Dendritic cell treated with granulocyte-macrophage colony-stimulating factor and Interleukin-4, amounts not matched to agents 40 ng/mL and 50 ng/mL, for 4 days (primary cell): ENCODE measurements around the gene KRTAP3-3.
"Not testable (repeated sequence)": the region's sequence is repeated elsewhere in the genome, so short reads cannot be mapped to it uniquely, and the experiment has no call there.

Experiments used
- H3K27ac Mint-ChIP-seq: one replicate; pipeline ENCODE4 v1.8.0; 2022; ENCODE audit warnings: mild to moderate bottlenecking, mixed read lengths
- H3K27me3 Mint-ChIP-seq: one replicate; pipeline ENCODE4 v1.8.0; 2022; ENCODE audit warnings: mild to moderate bottlenecking, mixed read lengths
- H3K36me3 Mint-ChIP-seq: one replicate; pipeline ENCODE4 v1.8.0; 2022; ENCODE audit warnings: low read depth, mixed read lengths
- H3K4me1 Mint-ChIP-seq: one replicate; pipeline ENCODE4 v1.8.0; 2022; ENCODE audit warnings: low read depth, mixed read lengths
- H3K4me3 Mint-ChIP-seq: one replicate; pipeline ENCODE4 v1.8.0; 2022; ENCODE audit warnings: mild to moderate bottlenecking, moderate library complexity, mixed read lengths
- H3K9me3 Mint-ChIP-seq: one replicate; pipeline ENCODE4 v1.8.0; 2022; ENCODE audit warnings: mixed read lengths
- intact Hi-C: fragments of 100-400 bp; cut with micrococcal nuclease; formaldehyde crosslinking; loops from one replicate; pipeline ENCODE4 v1.15.0; 2022

KRTAP3-3 gene

DNA sequence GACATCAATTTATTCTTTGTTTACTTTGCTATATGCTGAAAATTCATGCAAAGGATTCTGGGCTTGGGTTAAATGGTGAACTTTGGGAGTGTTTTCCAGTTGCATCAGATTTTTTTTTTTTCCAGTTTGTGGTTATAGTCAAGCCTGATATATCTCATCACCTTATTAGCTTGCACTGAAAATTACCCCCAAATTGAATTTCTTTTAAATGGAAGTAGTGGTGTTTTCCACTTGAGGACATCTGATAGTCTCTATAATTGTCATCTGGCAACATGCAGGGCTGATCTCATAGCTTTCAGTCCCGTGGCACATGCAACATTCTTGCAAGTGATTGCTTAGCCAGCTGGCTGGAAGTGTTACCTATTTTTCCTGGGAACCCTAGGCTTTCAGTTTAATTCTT, 19.6 kb upstream of the KRTAP3-3 start:
- Mint-ChIP-seq H3K36me3 (no peaks in the 10 kb centered on the region), H3K27ac (no peak overlapping the region), H3K4me1 (no peaks in the 10 kb centered on the region), H3K9me3 (no peaks in the 10 kb centered on the region), H3K4me3 (no peak overlapping the region), H3K27me3 (peaks cover 2% of the 10 kb centered on the region)
- intact Hi-C loops: no loop called here

DNA sequence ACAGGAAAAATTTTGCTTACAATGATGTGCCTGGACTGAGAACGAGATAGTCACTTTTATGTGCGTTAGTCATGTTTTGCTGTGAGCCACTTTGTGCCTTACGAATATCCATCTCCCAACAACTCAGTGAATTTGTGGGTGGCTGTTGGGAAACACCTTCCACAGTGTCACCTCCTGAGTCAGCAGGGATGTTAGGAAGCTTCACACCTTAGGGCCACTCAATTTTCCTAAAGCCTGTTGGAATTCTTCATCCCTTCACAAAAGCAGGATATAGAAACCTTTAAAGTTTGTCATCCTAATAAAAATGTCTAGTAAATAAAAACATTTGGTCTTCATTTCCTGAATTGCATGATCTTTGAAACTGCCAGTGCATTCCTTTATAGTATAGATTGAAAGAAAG, 19.2 kb upstream of the KRTAP3-3 start:
- H3K4me1 Mint-ChIP-seq: no peaks in the 10 kb centered on the region
- H3K4me3 Mint-ChIP-seq: no peak overlapping the region
- intact Hi-C loops: no loop called here
- H3K36me3 Mint-ChIP-seq: no peaks in the 10 kb centered on the region
- H3K9me3 Mint-ChIP-seq: no peaks in the 10 kb centered on the region
- H3K27me3 Mint-ChIP-seq: peaks cover 2% of the 10 kb centered on the region
- H3K27ac Mint-ChIP-seq: no peak overlapping the region

DNA sequence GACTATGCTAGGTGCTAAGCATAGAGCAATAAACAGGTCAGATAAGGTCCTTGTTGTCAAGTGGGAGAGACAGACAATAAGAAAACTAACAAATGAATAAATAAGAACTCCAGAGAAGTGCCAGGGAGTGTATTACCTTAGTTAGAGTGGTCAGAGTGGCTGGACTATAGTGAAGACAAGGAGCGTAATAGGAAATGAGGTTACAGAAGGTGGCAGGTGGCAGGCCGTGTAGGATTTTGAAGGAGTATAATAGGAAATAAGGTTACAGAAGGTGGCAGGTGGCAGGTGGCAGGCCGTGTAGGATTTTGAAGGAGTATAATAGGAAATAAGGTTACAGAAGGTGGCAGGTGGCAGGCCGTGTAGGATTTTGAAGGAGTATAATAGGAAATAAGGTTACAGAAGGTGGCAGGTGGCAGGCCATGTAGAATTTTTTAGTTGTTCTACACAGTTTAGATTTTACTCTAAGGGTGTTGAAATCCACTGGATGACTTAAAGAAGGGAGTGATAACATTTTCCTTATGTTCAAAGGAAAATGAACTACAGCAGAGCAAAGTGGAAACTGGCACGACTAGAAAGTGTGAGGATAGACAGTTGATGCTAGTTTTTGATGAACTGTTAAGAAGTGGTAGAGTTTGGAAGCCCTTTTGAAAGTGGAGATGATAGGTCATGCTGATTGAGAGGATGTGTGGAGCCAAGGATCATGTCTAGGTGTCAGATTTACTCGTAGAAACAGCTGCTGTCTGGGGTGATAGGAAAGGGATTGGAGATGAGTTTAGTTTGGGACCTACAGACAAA, 18.6 kb upstream of the KRTAP3-3 start:
- intact Hi-C loops: no loop called here
- Mint-ChIP-seq H3K4me3 (no peak overlapping the region), H3K27me3 (peaks cover 2% of the 10 kb centered on the region), H3K9me3 (no peaks in the 10 kb centered on the region), H3K36me3 (no peaks in the 10 kb centered on the region), H3K4me1 (no peaks in the 10 kb centered on the region), H3K27ac (no peak overlapping the region)

DNA sequence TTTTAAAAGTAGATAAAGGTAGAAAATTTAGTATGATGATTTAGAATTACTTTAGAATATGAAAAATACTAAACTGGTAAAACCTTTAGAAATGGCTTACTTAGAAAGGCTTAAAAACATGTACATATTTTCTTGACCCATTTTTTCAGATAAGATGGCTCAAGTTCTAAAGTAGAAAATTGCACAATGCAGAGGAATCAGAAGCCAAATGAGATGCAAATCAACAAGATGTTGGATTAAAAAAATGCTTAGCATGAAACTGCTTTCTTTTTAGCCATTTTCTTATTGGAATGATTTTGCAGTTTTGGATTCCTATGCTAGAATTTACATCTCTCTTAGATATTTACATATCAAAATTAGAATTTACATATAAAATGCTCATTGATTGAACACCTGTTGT, 16.5 kb upstream of the KRTAP3-3 start:
- Mint-ChIP-seq H3K27ac (no peak overlapping the region), H3K4me1 (no peaks in the 10 kb centered on the region), H3K4me3 (no peak overlapping the region), H3K9me3 (no peaks in the 10 kb centered on the region), H3K36me3 (no peaks in the 10 kb centered on the region), H3K27me3 (peaks cover 2% of the 10 kb centered on the region)
- intact Hi-C loops: no loop called here

DNA sequence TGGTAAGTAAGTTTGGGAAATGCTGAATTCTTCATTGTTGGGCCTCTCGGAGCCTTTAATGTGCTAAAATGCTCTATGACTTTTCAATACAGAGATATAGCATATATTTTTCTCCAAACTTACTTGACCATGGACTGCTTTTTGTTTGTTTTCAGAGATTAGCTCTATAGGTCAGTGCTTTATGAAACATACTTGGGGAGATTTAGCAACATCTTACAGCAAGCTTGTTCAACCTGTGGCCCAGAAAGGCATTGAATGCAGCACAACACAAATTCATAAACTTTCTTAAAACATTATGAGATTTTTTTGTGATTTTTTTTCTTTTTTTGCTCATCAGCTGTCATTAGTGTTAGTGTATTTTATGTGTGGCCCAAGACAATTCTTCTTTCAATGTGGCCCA, 16.0 kb upstream of the KRTAP3-3 start:
- Mint-ChIP-seq H3K9me3 (no peaks in the 10 kb centered on the region), H3K27me3 (peaks cover 2% of the 10 kb centered on the region), H3K36me3 (no peaks in the 10 kb centered on the region), H3K4me1 (no peaks in the 10 kb centered on the region), H3K27ac (no peak overlapping the region), H3K4me3 (no peak overlapping the region)
- intact Hi-C loops: no loop called here

DNA sequence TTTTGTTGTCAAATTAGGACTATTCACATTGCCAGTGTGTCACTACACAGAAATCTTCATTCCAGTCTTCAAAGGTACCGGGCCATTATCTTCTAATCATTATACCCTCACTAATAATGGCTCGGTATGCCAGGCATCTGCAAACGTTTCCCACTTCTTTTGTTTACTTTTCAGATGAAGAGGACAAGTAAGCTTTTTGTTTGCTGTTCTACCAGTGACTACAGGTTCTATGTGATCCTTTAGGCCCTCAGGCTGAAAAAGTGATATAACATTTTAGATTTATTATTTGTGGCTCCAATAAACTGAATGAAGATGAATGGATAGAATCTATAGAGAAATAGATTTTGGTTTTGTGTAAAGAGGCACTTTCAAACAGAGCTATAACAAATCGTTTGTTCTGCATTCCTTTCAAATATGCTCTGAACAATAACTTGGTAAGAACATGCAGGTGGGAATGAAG, 15.4 kb upstream of the KRTAP3-3 start:
- no peak overlapping the region for H3K27ac Mint-ChIP-seq
- H3K9me3 Mint-ChIP-seq: no peaks in the 10 kb centered on the region
- intact Hi-C loops: no loop called here
- no peaks in the 10 kb centered on the region for H3K36me3 Mint-ChIP-seq
- H3K4me1 Mint-ChIP-seq: no peaks in the 10 kb centered on the region
- no peak overlapping the region for H3K4me3 Mint-ChIP-seq
- H3K27me3 Mint-ChIP-seq: peaks cover 2% of the 10 kb centered on the region

DNA sequence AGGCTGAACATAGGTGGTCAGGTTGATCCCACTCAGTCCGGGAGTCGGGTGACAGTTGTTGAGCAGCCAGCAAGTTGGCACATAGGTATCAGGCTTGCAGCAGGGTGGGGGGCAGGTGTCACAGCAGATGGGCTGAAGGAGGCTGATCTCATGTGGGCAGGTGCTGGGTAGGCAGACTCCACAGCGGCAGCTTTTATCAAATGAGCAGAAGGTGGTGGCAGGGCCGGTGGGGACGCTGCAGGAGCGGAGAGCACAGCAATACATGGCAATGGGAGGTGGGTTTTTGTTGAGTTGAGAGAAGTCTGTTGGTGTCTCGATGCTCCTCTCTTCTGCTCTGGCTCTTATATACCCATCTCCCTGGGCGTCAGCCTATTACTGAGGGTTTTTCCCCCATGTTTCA, 14.8 kb upstream of the KRTAP3-3 start, which contains the start of gene KRTAP3-1:
KRTAP3-1 (minus strand) TSS at position 318 of the 400 bp plus-strand sequence; CDS start at position 264, 54 bp downstream.
- Mint-ChIP-seq H3K4me1 (no peaks in the 10 kb centered on the region), H3K9me3 (no peaks in the 10 kb centered on the region), H3K36me3 (no peaks in the 10 kb centered on the region), H3K27ac (no peak within 1 kb of the TSS), H3K27me3 (peaks cover 2% of the 10 kb centered on the region), H3K4me3 (no peak within 1 kb of the TSS)
- intact Hi-C loops: no loop called here

DNA sequence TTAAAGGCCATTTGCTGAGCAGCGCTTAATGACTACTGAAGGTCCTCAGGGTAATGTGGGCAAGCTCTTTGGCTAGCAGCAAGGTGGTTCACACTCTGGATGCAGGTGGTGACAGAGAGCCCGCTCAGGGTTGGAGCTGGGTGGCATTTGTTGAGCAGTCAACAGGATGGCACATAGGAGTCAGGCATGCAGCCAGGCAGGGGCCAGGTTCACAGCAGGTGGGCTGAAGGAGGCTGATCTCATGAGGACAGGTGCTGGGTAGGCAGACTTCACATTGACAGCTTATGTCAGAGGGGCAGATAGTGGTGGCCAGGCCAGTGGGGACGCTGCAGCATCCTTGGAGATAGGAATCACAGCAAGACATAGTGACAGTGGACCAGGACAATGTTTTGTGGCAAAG, 10.4 kb upstream of the KRTAP3-3 start:
- Mint-ChIP-seq H3K4me1 (no peaks in the 10 kb centered on the region), H3K4me3 (no peak overlapping the region), H3K27ac (no peak overlapping the region), H3K36me3 (no peaks in the 10 kb centered on the region), H3K9me3 (no peaks in the 10 kb centered on the region), H3K27me3 (peaks cover 4% of the 10 kb centered on the region)
- intact Hi-C loops: no loop called here

DNA sequence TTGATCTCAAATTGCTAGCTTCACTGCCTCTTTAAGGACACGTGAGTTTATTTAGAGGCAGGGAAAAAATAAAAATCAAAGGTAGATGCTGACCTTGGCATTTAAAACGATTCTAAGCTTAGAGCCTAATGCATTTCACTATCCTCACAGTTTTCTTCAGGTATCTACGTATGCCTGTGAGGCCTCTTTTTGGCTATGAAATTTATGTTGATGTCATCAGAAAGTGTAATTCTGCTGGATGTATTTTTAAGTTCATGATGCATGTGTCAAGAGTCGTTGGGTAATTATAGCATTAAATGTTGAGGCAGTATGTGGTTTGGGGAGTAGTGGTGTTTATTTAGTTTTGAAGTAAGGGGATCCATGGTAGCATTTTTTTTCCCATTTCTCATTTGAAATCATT, 10.0 kb upstream of the KRTAP3-3 start:
- Mint-ChIP-seq H3K36me3 (no peaks in the 10 kb centered on the region), H3K27ac (no peak overlapping the region), H3K4me1 (no peaks in the 10 kb centered on the region), H3K9me3 (no peaks in the 10 kb centered on the region), H3K27me3 (peaks cover 6% of the 10 kb centered on the region), H3K4me3 (no peak overlapping the region)
- intact Hi-C loops: no loop called here

DNA sequence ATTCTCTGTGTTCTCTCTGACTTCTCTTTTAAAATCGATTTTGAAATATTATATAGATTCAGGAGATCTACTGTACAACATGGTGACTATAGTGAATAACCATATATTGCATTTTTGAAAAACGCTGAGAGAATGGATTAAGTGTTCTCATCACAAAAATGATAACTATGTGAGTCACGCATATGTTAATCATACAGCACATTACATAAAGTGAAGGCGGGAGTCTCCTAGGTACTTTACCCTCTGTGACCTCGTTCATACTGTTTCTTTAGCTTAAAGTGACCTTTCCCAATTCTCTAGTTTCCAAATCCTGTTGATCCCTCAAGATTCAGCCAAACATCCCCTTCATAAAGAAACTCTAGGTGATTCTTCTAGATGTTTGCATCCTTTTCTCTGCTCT, 8.8 kb upstream of the KRTAP3-3 start:
- no peaks in the 10 kb centered on the region for H3K4me1 Mint-ChIP-seq
- intact Hi-C loops: no loop called here
- H3K27ac Mint-ChIP-seq: no peak overlapping the region
- no peaks in the 10 kb centered on the region for H3K36me3 Mint-ChIP-seq
- H3K27me3 Mint-ChIP-seq: peaks cover 7% of the 10 kb centered on the region
- no peaks in the 10 kb centered on the region for H3K9me3 Mint-ChIP-seq
- H3K4me3 Mint-ChIP-seq: no peak overlapping the region

DNA sequence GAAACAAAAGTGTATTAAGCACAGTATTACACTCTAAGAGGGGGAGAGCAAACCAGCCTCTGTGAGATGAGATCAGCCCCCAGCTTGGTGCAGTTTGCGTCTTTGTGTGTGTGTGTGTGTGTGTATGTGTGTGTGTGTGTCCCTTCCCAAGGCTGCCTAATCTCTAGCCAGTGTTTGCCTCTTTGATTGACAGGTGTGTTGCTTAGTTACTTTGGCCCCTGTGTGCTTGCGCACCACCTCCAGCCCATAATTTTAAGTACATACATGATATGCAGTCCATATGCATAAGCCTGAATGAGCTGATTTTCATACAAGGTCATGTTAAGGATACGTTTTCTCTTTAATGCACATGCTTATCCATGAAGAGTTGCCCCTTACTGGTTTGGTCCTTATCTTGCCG, 7.8 kb upstream of the KRTAP3-3 start:
- intact Hi-C loops: no loop called here
- Mint-ChIP-seq H3K4me3 (no peak overlapping the region), H3K36me3 (no peaks in the 10 kb centered on the region), H3K27ac (no peak overlapping the region), H3K27me3 (peaks cover 15% of the 10 kb centered on the region), H3K4me1 (no peaks in the 10 kb centered on the region), H3K9me3 (no peaks in the 10 kb centered on the region)

DNA sequence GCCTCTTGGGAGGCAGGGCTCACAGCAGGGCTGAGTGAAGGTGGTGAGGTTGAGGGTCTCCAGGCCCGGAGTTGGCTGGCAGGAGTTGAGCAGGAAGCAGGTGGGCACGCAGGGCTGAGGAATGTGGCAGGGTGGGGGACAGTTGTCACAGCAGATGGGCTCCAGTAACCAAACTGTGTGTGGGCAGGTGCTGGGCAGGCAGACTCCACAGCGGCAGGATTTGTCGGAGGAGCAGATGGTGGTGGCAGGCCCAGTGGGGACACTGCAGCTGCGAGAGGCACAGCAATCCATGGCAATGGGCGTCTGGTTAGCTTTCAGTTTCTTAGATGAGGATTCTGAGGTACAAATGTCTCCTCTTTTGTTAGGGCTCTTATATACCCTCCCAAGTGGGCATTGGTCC, 5.6 kb upstream of the KRTAP3-3 start, which contains the start of gene KRTAP3-2:
KRTAP3-2 (minus strand) TSS at position 344 of the 400 bp plus-strand sequence; CDS start at position 291, 53 bp downstream.
- H3K27ac Mint-ChIP-seq, intact Hi-C loops, H3K4me1 Mint-ChIP-seq, H3K9me3 Mint-ChIP-seq, H3K36me3 Mint-ChIP-seq, H3K4me3 Mint-ChIP-seq: not testable (repeated sequence)
- H3K27me3 Mint-ChIP-seq: peaks cover 21% of the 10 kb centered on the region

DNA sequence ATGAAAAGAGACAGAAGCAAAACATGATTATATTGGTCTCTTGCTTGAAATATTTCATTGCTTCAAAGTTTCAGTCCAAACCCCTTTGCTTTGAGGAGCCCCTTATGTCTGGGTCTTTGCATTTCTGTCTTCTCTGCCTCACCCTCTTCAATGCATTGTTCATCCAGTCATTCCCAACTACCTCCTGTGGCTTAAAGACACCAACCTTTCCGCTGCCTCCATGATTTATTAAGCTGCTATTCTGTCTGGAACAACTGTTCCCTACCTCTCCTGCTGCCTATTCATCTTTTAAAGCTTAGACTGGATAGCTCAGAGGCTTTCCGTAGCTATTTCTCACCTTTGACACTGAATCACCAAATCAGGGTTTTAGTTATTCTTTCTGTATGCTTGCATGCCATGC, 3.4 kb upstream of the KRTAP3-3 start:
- Mint-ChIP-seq H3K9me3 (no peaks in the 10 kb centered on the region), H3K36me3 (no peaks in the 10 kb centered on the region), H3K4me3 (no peak overlapping the region), H3K4me1 (no peaks in the 10 kb centered on the region), H3K27me3 (peaks cover 30% of the 10 kb centered on the region), H3K27ac (no peak overlapping the region)
- intact Hi-C loops: no loop called here

DNA sequence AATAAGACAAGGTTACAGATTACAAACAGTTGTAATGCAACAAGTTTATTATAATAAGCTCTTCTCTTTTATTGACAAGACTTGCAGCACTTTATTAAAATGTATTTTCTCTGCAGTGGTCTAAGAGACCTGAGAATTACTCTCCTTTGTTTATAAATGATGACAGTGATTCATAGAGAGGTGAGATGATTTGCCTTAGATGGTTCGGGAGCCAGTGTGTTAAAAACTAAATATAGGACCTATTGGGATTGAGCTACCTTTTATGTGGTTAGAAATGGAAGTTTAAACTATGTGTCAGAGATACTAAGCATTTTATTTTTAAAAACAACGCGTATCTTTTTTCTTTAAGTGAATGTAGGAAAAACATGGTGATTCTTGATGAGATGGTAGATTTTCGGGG, 2.9 kb upstream of the KRTAP3-3 start:
- no peaks in the 10 kb centered on the region for H3K9me3 Mint-ChIP-seq
- H3K4me1 Mint-ChIP-seq: no peaks in the 10 kb centered on the region
- no peak overlapping the region for H3K4me3 Mint-ChIP-seq
- no peaks in the 10 kb centered on the region for H3K36me3 Mint-ChIP-seq
- H3K27me3 Mint-ChIP-seq: peaks cover 32% of the 10 kb centered on the region
- intact Hi-C loops: no loop called here
- no peak overlapping the region for H3K27ac Mint-ChIP-seq

DNA sequence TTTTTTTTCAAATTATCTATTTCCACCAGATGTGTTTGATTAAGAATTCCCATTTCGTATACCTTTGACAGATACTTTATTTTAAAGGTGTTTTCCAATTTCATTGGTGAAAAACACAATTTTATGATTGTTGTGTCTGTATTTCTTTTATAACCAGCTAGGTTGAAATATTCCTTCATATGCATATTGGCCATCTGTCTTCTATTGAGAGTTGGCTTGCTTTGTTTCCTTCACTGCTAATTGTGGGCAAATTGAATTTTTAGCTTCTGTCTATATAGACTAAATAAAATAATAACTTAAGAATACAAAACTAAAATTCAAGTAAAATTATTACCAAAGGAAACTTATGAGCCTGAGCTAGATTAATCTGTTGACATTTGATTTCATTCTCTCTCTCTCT, 1.2 kb upstream of the KRTAP3-3 start:
- no peaks in the 10 kb centered on the region for H3K9me3 Mint-ChIP-seq
- no peaks in the 10 kb centered on the region for H3K36me3 Mint-ChIP-seq
- intact Hi-C loops: no loop called here
- H3K4me3 Mint-ChIP-seq: no peak overlapping the region
- no peaks in the 10 kb centered on the region for H3K4me1 Mint-ChIP-seq
- peaks cover 32% of the 10 kb centered on the region for H3K27me3 Mint-ChIP-seq
- H3K27ac Mint-ChIP-seq: no peak overlapping the region
